Breast epithelium (tissue), 4 donors: Measurements from ENCODE around the gene EPHB2. TPM values are rescaled to one million over a fixed set of nuclear protein-coding genes. Genes with fewer than 3 reads are reported as not detected.

Experiments
- DNase-seq, 2 donors: peaks; one replicate each; pipeline ENCODE4 v3.0.0-alpha.2; 2019; ENCODE audit warnings: low spot score in 2 of 2
- H3K27ac ChIP-seq, 2 donors: fragments of 200-600 bp; sonication (generic) in 1 of 2; one replicate each; pipeline ENCODE4 v1.5.1; 2016 to 2019; ENCODE audit warnings: mild to moderate bottlenecking in 1 of 2
- H3K27me3 ChIP-seq, 2 donors: fragments of 200-600 bp; sonication (generic) in 1 of 2; one replicate each; pipeline versions ENCODE4 v1.5.1 to v1.6.0; 2017 to 2019; ENCODE audit warnings: control low read depth in 1 of 2, mild to moderate bottlenecking in 1 of 2
- H3K36me3 ChIP-seq: fragments of 200-600 bp; one replicate; pipeline ENCODE4 v1.5.1; 2019
- H3K4me1 ChIP-seq, 2 donors: fragments of 200-600 bp; sonication (generic); one replicate each; pipeline ENCODE4 v1.5.1; 2016 to 2019; ENCODE audit warnings: control low read depth in 1 of 2
- H3K4me3 ChIP-seq, 3 donors: fragments of 200-600 bp; sonication (generic); 1 replicate in 2 of 3; 2 replicates in 1 of 3; pipeline ENCODE4 v1.5.1; 2016 to 2019; ENCODE audit warnings: mild to moderate bottlenecking in 3 of 3, moderate library complexity in 2 of 3
- H3K9me3 ChIP-seq, 2 donors: fragments of 200-600 bp; sonication (generic) in 1 of 2; one replicate each; pipeline ENCODE4 v1.5.1; 2016 to 2019; ENCODE audit warnings: control low read depth in 1 of 2
- POLR2A ChIP-seq: fragments of 450-650 bp; IDR thresholded peaks from one replicate; pipeline ENCODE4 v1.6.1; 2016; ENCODE audit warnings: antibody characterized with exemption, mild to moderate bottlenecking, moderate library complexity
- POLR2AphosphoS5 ChIP-seq, 3 donors: sonication (generic); formaldehyde crosslinking; IDR thresholded peaks; one replicate each; pipeline ENCODE4 v1.6.1; 2017; ENCODE audit warnings: antibody characterized with exemption in 3 of 3
- intact Hi-C: fragments of 100-400 bp; cut with DNase I; formaldehyde crosslinking; loops from one replicate; pipeline ENCODE4 v1.15.1; 2023; ENCODE audit warnings: low total_unique reads
- total RNA-seq, 3 donors: library from RNA; depleted of rRNA; stranded (reverse); fragments of >200 nt; gene quantifications; one replicate each; pipeline ENCODE4 v1.1.0, GENCODE V29; 2016
- TF ChIP-seq, protein P1 (sequence below), 3 donors: fragments of 450-650 bp; IDR thresholded peaks; one replicate each; pipeline ENCODE4 v1.5.1; 2016 to 2017; ENCODE audit warnings: antibody characterized with exemption in 3 of 3, mild to moderate bottlenecking in 3 of 3, moderate library complexity in 3 of 3

The EPHB2 gene
- total RNA-seq, 3 donors from 2014 or later, result 1.3 to 4.6 (median 1.5) TPM

DNA sequence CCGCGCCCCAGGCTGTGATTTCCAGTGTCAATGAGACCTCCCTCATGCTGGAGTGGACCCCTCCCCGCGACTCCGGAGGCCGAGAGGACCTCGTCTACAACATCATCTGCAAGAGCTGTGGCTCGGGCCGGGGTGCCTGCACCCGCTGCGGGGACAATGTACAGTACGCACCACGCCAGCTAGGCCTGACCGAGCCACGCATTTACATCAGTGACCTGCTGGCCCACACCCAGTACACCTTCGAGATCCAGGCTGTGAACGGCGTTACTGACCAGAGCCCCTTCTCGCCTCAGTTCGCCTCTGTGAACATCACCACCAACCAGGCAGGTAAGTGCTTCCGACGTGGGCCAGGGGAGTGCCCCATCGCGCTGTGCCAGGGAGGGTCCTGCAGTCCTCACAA lies 154.2 kb downstream of the EPHB2 start:
- TF ChIP-seq POLR2AphosphoS5 (IDR thresholded peaks at IDR 0.05), result no peak
- no peak for TF ChIP-seq POLR2A
- TF ChIP-seq, protein P1, sequence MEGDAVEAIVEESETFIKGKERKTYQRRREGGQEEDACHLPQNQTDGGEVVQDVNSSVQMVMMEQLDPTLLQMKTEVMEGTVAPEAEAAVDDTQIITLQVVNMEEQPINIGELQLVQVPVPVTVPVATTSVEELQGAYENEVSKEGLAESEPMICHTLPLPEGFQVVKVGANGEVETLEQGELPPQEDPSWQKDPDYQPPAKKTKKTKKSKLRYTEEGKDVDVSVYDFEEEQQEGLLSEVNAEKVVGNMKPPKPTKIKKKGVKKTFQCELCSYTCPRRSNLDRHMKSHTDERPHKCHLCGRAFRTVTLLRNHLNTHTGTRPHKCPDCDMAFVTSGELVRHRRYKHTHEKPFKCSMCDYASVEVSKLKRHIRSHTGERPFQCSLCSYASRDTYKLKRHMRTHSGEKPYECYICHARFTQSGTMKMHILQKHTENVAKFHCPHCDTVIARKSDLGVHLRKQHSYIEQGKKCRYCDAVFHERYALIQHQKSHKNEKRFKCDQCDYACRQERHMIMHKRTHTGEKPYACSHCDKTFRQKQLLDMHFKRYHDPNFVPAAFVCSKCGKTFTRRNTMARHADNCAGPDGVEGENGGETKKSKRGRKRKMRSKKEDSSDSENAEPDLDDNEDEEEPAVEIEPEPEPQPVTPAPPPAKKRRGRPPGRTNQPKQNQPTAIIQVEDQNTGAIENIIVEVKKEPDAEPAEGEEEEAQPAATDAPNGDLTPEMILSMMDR (IDR thresholded peaks at IDR 0.05), result no peak
- H3K27me3 ChIP-seq, result no peaks in the 10 kb centered on the region
- no peak overlapping the region for H3K4me3 ChIP-seq
- no peaks in the 10 kb centered on the region for H3K36me3 ChIP-seq
- H3K4me1 ChIP-seq, result no peaks in the 10 kb centered on the region
- no peak for DNase-seq
- H3K27ac ChIP-seq, result no peak overlapping the region
- intact Hi-C loops, result no loop called here
- no peaks in the 10 kb centered on the region for H3K9me3 ChIP-seq

DNA sequence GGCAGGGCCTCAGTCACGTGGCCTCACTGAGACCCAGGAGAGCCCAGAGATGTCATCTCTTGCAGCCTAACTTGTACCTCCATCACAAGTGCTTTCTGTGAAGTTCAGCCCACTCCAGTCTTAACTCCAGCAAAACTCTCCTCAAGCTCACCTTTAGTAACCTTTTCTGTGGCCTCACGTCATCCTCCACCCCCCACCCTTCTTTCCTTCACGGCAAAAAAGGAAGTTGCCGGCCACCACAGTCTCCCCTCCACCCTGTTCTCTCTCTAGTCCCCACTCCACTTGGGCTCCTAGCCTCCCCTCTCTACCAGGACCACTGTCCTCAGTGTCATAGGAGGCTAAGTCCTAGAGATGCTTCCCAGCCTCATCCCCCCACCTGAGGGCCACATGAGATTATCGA lies 155.1 kb downstream of the EPHB2 start:
- TF ChIP-seq, protein P1 (IDR thresholded peaks at IDR 0.05), result no peak
- TF ChIP-seq POLR2AphosphoS5 (IDR thresholded peaks at IDR 0.05) (no peak), POLR2A (no peak)
- intact Hi-C loops, result no loop called here
- Histone ChIP-seq H3K9me3 (no peaks in the 10 kb centered on the region), H3K4me1 (peaks cover 0 to under 1% of the 10 kb centered on the region in 2 donors), H3K27ac (no peak overlapping the region), H3K27me3 (no peaks in the 10 kb centered on the region), H3K4me3 (no peak overlapping the region), H3K36me3 (no peaks in the 10 kb centered on the region)
- no peak for DNase-seq

GRCh38 chr1:22866868-22867267 lies 156.2 kb downstream of the EPHB2 start:
- no peak for DNase-seq
- Histone ChIP-seq H3K4me3 (no peak overlapping the region), H3K27me3 (no peaks in the 10 kb centered on the region), H3K4me1 (peaks cover 0 to 4% of the 10 kb centered on the region in 2 donors), H3K27ac (no peak overlapping the region), H3K36me3 (no peaks in the 10 kb centered on the region), H3K9me3 (no peaks in the 10 kb centered on the region)
- intact Hi-C loops, result no loop called here
- no peak for TF ChIP-seq POLR2A
- TF ChIP-seq POLR2AphosphoS5 (IDR thresholded peaks at IDR 0.05), result no peak
- TF ChIP-seq, protein P1 (IDR thresholded peaks at IDR 0.05), result no peak

DNA sequence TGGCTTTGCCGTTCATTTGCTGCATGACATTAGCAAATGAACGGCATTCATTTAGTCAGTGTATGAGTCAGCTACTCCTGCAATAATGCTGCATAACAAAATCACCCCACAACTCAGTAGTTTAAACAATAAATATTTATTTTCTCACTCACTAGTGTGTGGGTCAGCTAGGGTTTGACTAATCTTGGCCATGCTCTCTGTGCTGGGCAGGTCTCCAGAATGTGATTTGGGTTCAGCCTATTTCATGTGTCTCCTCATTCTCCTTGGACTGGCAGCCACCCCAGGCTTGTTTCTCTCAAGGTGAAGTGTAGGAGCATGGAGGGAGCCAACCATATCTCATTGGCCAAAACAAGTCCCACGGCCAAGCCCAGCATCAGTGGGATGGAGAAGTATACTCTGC lies 157.7 kb downstream of the EPHB2 start:
- Histone ChIP-seq H3K27me3 (no peaks in the 10 kb centered on the region), H3K9me3 (no peaks in the 10 kb centered on the region), H3K36me3 (no peaks in the 10 kb centered on the region), H3K4me1 (peaks cover 0 to 4% of the 10 kb centered on the region in 2 donors), H3K4me3 (no peak overlapping the region), H3K27ac (no peak overlapping the region)
- TF ChIP-seq, protein P1 (IDR thresholded peaks at IDR 0.05), result no peak
- no peak for TF ChIP-seq POLR2A
- no peak for TF ChIP-seq POLR2AphosphoS5 (IDR thresholded peaks at IDR 0.05)
- intact Hi-C loops, result loop anchor here (2.0 kb wide), 1 partner anchor 28 kb away; no protein-coding TSS in a partner anchor
- DNase-seq, result no peak

- Histone ChIP-seq H3K36me3 (no peaks in the 10 kb centered on the region), H3K27ac (no peak overlapping the region), H3K4me3 (no peak overlapping the region), H3K27me3 (no peaks in the 10 kb centered on the region), H3K4me1 (peaks cover 0 to 4% of the 10 kb centered on the region in 2 donors), H3K9me3 (no peaks in the 10 kb centered on the region)
- intact Hi-C loops, result loop anchor here (2.0 kb wide), 1 partner anchor 29 kb away; no protein-coding TSS in a partner anchor
- DNase-seq, result no peak
- TF ChIP-seq POLR2A, result no peak
- TF ChIP-seq, protein P1 (IDR thresholded peaks at IDR 0.05), result no peak
- no peak for TF ChIP-seq POLR2AphosphoS5 (IDR thresholded peaks at IDR 0.05)
Measured at GRCh38 chr1:22869325-22869724, 158.7 kb downstream of the EPHB2 start.
